Stimulated activated naive CD4-positive, alpha-beta T cell (primary cell): ENCODE results near the gene WTAP.
"Not testable (repeated sequence)": the region's sequence is repeated elsewhere in the genome, so short reads cannot be mapped to it uniquely, and the experiment has no call there.

Experiments used
- DNase-seq, 6 experiments: peaks; one replicate each; lab custom pipeline; 2025; lab: John Stamatoyannopoulos, UW

Gene WTAP

DNA sequence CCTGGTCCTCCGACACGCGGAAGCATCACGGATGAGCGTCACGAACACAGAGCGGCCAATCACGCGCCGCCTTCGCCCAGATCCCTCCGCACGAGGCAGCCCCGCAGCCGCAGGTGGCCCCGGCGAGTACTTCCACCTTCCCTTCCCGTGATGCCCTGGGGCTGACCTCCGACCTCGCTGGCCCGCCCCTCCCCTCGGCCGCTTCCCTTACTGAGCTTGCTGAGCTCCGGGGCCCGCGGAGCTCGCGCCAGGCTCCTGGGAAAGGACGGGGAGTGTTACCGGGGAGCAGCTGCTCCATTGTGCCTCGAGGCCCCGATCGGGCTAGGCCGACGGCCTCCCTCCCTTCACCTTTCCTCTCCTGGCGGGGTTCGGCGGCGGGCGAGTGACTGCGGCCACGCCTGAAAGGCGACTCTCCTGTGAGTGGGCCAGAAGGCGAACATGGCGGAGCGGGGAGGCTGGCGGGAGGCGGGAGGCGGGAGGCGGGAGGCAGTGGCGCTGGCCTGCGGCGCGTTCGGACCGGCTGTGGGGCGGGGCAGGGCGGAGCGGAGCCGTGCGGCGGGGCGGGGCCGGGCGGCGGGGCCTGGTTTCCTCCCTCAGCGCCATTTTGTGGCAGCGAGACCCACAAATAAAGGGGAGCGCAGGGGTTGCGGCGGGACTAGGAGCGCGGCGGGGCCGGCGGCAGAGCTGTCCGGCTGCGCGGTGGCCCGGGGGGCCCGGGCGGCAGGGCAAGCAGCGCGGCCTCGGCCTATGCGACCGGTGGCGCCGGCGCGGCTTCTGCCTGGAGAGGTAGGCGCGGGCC, at the start of gene WTAP:
TSS of gene WTAP (plus strand) at position 589 of the 799 bp plus-strand sequence. CDS start 8,760 bp downstream, outside the sequence.
- DNase-seq = peak; percentile 95 to 97 (median 96)

DNA sequence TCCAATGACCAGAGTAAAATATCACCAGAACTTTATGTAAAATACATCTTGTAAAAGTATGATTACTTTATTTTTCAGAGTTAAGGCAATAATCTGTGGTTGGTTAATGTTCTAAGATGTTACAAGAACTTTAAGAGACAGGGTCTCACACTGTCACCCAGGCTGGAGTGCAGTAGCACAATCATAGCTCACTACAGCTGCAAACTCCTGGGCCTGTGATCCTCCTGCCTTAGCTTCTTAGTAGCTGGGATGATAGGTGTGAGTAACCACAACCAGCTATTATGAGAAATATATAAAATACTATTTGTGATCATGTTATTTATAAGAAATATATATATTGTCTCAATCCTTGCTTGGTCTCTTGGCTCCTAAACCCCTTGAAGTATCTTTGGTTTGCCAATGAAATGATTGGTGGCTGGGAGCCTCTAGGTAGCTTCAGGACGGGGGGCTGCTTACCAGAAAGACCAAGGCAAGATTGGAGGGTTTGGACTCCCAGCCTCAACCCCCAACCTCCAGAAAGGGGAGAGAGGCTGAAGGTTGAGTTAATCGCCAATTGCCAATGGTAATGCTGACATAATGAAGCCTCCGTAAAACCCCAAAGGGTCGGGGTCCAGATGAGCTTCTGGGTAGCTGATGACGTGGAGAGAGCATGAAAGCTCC, 49.7 kb upstream of the WTAP start:
- no peak for DNase-seq

DNA sequence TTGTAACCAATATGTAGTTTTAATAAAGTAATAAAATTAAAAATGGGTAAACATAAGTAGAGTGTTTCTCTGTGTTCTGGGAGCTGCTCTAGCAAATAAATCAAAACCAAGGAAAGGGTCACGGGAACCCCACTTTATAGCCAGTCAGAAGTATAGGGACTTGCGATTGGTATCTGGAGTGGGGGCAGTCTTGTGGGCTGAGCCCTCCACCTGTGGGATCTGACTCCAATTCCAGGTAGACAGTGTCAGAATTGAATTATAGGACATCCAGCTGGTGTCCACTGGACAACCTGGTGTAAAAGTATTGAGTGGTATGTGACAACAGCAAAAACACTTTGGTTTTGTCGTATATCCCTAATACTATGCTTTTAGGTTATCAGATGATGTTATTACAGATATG, 48.7 kb upstream of the WTAP start:
- no peak for DNase-seq

DNA sequence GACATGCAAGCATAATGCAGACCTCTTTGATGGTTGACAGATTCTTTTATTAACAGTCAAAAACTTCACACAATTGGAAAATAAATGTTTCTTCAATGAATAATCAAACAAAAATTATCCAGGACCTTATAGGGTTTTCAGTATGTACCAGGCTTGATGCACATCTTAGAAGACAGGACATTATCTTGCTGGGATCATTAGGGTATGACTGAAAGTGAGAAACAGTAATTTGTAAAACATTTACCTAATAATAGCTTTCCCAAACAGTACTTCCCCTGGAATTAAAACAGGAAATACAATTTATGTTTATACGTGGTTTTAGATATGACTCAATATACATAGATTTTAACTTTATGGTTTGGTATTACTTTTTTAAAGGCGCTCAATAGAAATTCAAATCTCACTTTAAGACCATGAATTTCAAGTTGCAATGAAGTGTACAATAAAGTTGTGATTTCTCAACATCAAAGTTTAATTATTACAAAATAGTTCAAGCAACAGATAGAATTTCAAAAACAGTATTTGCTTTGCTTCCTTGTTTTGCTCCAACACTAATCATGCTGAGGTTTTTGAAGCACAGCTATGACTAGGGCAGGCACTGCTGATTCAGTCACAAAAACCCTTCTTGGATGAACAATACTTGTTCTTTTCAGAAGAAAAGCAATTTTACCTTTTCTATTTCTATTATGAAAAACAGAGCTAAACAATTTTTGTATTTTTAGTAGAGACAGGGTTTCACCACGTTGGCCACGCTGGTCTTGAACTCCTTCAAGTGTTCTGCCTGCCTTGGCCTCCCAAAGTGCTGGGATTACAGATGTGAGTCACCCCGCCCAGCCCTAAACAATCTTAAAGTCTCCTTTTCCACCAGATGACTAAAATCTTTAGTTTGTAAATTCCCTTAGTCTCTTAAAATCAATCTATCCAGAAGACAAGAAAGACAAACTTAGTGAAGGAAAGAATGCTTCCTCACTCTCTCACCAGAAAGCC, 47.9 kb upstream of the WTAP start:
- no peak for DNase-seq

DNA sequence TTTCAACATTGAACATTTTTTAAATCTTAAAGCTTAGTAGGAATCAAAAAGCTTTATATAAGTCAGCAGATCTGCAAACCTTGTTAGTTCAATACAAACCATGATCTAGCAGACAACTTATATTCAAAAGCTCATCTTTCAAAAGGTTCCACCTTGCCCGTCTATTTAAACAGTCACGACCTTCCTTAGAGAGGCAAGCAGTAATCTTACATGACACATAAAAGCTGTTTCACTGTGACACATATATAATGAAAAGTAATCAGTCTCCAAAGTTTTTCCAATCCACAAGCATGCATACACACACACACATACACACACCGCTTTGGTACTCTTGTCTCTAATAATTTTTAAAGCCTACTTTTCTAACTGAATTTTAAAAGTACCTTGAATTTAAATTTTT, 47.2 kb upstream of the WTAP start:
- no peak for DNase-seq

DNA sequence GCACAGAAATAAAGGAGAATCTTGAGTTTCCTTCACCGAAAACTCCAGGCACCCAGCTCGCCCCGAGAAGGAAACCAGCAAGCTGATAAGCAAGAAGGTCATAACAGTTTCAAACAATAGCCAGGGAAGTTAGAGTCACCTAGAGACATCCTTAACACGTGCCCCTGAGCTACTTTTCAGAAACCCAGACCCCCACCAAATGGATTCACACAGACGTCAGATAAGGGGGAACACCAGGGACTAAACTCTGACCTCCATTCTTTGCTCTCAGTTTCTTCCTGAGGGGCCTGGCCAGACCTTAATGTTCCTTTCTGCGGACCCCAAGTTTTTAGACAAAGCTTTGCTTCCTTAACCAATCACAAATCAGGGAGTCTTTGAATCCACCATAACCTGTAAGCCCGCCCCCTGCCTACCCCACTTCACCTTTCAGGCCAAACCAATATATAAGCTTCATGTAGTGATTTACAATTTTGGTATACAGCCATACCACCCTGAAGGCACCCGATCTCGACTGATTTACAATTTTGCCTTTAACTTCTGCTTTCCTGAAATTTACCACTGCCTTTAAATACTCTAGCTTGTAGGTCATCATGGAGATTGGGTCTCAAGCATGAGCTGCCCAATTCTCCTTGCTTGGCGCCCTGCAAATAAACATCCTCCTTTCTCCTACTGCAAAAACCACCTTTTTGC, 46.0 kb upstream of the WTAP start:
- DNase-seq = no peak

DNA sequence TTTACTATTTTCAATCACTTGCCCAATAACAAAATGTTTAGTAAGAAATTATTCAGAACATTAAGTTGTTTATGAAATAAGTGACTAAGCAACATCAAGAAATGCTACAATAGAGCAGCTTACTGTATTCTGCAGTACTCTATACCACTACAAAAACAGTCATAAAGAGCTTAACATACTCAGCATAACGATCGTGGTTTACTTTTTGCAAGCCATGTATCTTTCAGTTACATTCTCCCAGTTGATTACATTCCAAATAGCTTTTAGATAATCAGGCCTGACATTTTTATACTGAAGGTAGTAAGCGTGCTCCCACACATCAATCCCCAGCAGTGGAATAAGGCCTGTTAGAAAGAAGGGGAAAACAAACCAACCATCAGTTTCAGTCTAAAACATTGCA, 45.0 kb upstream of the WTAP start:
- no peak for DNase-seq

DNA sequence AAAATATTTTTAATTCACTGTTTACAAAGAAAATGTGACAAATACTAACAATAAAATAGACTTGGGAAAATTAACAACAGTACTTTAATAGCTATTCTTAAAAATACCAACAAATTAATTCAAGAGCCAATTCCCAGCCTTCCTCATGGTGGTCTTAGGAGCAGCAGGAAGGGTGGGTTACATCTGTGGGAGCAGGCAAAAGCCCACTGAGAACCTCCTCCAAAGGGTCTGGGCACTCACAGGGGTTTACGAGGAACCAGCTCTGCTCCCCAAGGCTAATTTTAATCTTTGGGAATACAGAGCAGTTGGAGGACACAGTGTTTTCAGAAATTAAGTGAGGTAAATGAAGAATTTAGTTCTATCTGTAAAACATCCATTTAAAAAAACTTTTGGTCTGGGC, 44.5 kb upstream of the WTAP start:
- DNase-seq = no peak

DNA sequence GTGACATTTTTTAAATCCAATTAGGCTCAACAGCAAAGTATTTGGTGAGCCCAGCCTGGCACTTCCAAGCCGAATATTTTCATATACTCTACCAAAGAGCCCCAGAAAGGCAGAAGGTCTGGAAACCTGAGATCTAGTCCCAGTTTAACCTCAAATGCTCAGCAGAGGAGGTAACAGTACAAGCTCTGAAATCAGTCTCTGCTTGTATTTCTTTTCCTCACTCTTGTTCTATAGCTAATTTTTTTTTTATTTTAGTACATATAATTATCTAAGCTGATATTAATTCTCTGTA, 43.3 kb upstream of the WTAP start:
- no peak for DNase-seq

DNA sequence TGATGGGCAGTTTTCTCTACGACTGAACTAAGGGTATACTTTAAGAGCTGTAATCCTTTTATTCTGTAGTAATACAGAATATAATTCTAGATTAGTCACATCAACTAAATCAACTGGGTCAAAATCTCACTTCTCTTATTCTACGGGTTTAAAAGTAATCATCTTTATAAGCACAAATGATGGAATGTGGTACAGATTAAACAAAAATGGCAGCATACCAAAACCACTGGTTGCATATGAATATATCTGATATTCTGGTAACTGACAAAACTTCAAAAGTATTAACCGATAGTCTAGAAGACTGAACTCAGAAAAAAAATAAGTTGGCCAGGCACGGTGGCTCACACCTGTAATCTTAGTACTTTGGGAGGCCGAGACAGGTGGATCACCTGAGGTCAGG, 41.3 kb upstream of the WTAP start:
- DNase-seq = no peak

DNA sequence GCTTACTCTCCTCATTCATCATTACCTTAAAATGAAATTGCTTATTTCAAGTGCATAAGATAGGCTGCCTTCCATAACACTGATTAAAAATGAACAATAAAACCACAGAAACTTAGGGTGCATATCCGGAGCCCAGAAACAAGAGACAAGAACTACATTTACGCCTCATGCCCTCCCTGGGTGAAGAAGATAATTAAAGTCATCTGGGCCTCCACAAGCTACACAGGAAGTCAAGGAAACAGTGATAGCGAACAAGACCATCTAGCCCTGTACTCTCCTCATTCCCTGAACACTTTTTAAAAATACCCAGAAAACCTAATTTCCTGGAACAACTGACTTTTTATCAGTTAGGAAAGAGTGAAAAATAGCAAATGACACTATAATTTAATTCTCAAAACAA, 40.6 kb upstream of the WTAP start:
- no peak for DNase-seq

DNA sequence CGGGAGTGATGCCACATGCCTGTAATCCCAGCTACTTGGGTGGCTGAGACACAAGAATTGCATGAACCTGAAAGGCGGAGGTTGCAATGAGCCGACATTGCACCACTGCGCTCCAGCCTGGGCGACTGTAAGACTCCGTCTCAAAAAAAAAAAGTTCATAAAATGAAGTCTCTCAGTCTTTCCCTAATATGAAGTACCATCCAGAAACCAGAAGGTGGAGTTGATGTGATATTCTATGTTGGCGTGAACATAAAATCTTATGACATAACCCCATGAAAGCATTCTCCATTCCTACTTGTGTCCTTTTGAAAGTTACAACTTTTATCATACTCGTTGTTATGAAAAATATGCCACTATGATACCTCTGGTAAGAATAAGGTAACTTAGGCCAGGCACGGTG, 40.0 kb upstream of the WTAP start:
- no peak for DNase-seq

DNA sequence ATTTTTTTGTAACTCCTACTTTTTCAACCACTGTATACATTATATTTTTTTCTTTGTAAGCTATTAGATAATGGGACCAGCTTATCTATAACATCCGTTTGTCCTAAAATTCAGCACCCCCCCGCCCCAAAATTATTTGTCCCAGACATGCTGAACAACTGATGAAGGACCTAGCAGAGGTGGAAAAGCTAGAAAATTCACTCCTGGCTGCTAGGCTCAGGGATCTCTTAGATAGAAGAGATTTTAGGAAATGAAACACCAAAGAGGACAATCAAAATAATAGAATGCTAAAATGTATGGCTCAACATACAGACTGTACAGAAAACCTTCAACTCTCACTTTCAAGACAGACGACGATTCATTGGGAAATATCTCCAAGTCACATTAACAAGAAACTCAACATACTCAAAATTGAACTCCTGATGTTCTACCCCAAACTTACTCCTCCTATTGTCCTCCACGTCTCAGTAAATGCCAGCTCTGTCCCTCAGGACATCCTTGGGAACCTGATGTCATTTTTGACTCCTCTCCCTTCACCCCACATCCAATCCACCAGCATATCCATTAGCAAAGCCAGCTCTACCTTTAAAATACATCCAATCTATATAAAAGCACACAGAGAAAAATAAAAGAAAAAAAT, 38.9 kb upstream of the WTAP start:
- DNase-seq = no peak

DNA sequence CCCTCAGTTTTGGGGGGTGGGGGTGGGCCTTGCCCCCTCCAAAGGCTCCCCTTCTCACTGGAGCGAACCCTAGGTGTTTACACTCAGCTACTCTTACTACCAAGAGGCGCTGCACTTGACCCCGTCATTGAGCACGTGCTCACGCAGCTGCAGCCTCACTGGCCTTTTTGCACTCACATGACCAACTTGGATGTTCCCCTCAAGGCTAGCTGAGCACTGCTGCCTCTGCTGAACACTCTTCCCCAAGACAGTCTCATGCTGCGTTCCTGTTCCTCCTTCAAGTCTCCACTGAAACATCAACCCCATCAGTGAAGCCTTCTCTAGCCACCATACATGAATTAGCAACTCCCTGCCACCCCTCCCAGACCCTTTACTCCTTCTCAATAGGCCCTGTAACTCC, 38.3 kb upstream of the WTAP start:
- DNase-seq = no peak

DNA sequence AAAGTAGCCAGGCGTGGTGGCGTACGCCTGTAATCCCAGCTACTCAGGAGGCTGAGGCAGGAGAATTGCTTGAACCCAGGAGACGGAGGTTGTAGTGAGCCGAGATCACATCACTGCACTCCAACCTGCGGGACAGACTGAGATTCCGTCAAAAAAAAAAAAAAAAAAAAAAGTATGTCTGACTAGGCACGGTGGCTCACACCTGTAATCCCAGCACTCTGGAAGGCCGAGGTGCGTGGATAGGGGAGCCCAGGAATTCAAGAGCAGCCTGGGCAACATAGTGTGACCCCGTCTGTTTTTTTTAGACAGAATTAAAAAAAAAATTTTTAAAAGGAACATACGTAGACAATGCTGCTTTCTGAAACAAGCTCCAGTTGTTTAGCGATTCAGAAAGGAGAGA, 37.2 kb upstream of the WTAP start:
- not testable (repeated sequence) for DNase-seq

DNA sequence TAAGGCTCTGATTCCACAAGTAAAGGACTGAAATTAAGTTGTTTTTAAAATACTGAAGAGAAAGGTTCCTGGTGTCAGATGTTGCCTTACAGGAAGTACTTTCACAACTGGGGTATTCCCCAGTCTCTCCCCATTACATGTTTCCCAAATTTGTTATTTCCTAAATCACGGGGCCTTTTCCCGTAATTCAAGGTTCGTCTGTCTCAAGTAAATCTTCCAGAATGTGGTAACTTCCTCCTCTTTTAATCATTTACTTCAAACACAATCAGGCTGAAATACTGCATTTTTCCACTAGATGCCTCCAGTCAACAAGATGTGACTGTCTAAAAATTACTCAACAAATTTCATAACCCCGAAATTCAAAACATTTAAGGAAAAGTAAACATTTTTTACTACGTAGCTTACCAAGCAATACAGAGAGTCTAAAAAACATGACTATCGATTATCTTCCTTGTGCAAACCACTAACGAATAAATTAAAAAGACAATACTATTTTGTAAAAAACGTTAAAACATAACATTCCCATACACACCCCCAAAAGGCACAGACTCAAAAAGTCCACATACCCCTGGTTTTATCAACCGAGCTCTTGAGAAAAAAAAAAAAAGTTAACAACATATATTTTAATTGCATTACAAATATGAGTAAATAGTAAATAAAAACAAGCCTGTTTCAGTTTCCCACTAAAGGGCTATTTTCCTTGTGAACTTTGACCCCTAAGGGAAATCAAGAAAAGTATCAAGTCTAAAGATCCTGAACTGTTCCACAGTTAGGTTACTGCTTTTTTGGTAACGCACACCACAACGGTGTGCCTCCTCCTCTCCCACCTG, 36.0 kb upstream of the WTAP start:
- peak in 3 of 6 experiments; percentile 32 to 68 (median 67) for DNase-seq

DNA sequence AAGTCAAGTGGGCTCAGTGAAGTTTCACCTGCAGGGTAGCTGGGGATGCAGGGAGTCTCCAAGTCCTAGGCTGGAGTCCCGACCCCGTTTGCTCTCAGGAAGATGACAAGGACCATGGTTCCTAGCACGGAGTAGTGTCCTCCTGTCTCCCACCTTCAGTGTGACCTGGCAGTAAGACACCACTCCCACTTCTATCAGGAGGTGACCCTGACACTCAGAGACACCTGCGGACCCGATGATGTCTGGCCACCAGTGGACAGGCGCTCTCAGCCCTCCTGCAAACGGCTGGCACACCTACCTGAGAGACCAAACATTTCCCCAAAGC, 35.4 kb upstream of the WTAP start:
- peak in 1 of 6 experiments; percentile 7 for DNase-seq

DNA sequence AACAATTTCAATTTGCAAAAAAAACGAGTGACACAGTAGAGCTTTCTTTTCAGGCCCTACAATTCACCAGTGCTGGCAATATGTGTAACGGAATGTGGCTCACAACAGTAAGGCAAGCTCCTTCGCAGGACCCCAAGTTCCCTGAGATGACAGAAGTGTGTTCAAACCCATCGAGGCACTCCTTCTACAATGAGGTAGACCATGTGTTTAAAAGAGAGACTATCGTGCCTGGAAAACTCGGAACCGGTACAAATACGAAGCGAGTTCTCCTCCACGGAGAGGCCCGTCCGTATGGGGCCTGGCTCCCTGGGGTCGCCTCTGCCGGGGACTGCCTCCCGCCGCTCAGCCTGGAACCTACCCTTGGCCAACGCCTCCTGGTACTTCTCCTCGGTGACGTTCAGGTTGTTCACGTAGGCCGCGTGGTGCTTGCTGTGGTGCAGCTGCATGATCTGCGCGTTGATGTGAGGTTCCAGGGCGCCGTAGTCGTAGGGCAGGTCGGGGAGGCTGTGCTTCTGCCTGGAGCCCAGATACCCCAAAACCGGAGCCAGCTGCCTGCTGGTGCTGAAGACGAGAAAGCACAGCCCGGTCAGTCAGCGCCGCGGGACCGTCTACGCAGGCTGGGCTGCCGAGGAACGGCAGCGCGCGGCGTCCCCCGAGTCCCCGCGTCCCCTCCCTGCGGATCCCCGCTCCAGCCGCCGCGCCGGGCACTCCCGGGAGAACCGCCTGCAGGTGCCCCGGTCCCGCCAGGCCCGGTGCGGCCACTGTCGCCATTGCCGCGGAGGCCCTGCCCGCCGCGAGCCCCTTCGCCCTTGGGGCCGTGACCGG, 34.8 kb upstream of the WTAP start:
- peak; percentile 25 to 79 (median 48) for DNase-seq

DNA sequence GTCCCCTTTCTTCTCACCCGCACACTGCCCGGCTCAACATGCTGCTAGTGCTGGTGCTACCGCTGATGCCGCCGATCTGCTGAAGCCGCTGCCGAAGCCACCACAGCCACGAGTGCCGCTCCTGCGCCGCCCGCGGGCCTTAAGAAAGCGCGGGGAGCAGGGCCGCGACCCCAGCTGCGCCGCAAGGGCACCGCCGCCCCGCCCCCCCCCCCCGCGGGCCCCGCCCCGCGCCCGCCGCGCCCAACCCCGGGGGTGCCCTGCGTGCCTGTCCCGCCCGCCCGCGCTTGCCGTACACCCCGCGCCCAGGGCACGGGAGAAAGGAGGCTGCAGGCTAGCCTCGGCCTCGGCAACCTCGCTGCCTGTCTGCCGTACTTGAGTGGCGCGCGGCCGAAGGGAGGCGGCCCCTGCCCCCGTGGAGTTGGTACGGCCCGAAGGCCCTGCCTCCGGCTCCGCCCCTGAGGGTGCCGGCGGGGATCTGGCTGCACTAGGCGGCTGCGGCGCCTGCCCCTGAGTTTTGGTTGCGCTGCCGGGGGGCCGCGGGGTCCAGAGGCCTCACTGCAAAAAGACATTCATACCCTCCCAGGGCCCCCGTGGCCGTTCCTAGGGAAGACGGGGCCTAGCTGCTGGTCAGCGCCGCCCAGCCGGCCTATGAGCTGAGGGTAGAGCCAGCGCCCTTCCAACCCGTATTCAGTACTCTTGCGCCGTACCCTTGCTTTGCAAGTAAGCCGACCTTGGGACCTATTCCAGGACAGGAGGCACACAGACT, 34.0 kb upstream of the WTAP start, which contains the start of gene SOD2:
TSS of gene SOD2 (minus strand) at position 114 of the 766 bp plus-strand sequence. CDS start at position 40, 74 bp downstream.
- DNase-seq = peak; percentile 69 to 97 (median 82)
